Neural progenitor cell (in vitro differentiated cells): Measurements from ENCODE around the gene PHF10.

Experiments
- EZH2 ChIP-seq: fragments of 200-600 bp; sonication (generic); IDR thresholded peaks from 2 replicates; pipeline ENCODE4 v1.6.1; 2017; ENCODE audit warnings: antibody characterized with exemption, mild to moderate bottlenecking, moderate library complexity
- EZH2phosphoT487 ChIP-seq: fragments of 200-600 bp; sonication (generic); IDR thresholded peaks from 2 replicates; pipeline ENCODE4 v1.6.1; 2017; ENCODE audit warnings: antibody characterized with exemption
- TF ChIP-seq, protein P1 (sequence below): fragments of 200-600 bp; sonication (generic); IDR thresholded peaks from 2 replicates; pipeline ENCODE4 v1.5.1; 2017; ENCODE audit warnings: antibody characterized with exemption, mild to moderate bottlenecking

DNA sequence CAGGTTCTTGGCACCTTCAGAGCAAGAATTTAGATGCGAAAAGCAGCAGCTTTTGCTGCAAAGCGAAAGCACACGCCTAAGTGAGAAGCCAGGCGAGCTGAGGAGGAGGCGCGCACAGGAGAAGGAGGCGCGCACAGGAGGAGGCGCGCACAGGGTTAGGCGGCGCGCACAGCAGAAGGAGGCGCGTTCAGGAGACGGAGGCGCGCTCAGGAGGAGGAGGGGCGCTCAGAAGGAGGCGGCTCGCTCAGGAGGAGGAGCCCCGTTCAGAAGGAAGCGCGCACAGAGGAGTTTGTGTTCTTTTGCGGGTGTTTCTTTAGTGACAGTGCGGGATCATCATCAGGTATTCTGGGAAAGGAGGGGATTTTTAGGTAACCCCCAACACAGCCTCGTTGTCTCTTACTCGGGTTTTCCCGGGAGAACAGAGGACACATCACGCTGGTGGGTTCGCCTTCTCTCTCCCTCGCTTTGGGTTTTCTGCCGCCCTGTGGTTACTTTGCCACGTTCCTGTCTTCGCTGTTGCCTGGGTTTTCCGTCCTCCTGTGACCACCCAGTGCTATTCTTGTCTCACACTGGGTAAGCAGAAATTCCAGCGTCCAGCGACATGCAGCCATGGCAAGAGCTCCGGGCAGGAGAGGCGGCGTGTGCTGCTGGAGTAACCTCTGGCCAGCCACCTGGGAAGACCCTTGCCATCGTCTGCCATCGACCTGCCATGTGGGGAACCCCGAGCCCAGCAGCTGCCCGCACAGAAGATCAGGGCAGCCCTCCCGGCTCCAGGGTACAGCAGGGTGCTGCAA, 69.5 kb downstream of the PHF10 start:
- TF ChIP-seq EZH2phosphoT487 (no peak), EZH2 (no peak)
- TF ChIP-seq, protein P1, sequence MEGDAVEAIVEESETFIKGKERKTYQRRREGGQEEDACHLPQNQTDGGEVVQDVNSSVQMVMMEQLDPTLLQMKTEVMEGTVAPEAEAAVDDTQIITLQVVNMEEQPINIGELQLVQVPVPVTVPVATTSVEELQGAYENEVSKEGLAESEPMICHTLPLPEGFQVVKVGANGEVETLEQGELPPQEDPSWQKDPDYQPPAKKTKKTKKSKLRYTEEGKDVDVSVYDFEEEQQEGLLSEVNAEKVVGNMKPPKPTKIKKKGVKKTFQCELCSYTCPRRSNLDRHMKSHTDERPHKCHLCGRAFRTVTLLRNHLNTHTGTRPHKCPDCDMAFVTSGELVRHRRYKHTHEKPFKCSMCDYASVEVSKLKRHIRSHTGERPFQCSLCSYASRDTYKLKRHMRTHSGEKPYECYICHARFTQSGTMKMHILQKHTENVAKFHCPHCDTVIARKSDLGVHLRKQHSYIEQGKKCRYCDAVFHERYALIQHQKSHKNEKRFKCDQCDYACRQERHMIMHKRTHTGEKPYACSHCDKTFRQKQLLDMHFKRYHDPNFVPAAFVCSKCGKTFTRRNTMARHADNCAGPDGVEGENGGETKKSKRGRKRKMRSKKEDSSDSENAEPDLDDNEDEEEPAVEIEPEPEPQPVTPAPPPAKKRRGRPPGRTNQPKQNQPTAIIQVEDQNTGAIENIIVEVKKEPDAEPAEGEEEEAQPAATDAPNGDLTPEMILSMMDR = no peak
